H1 (cell line): ENCODE data around the gene DSTN. TPM values are rescaled to one million over a fixed set of nuclear protein-coding genes. Genes with fewer than 3 reads are reported as not detected.
A peak's percentile ranks its signal among the peaks of the same experiment; 100 is the strongest.

Experiments used
- CTCF ChIA-PET: fragments of 300-600 bp; sonication (Branson Sonifier 250); formaldehyde crosslinking; loops from one replicate; lab custom pipeline; 2021; ENCODE audit not compliant: partially characterized antibody; lab: Charles Lee
- POLR2A ChIA-PET: fragments of 300-600 bp; sonication (Branson Sonifier 250); formaldehyde crosslinking; loops from one replicate; lab custom pipeline; 2021; ENCODE audit warnings: inconsistent platforms; ENCODE audit not compliant: partially characterized antibody; lab: Charles Lee
- DNase-seq, 2 experiments: peaks; one replicate each; pipeline versions ENCODE4 v3.0.0 to v3.0.0-alpha.2; 2010 to 2022; ENCODE audit warnings: low spot score in 2 of 2, low read depth in 1 of 2, mixed read lengths in 1 of 2
- FAIRE-seq: peaks from 2 replicates; lab custom pipeline; 2011; peaks lifted over from hg19 to GRCh38; lab: Jason Lieb, UNC
- H2AFZ ChIP-seq: 2 replicates; pipeline ENCODE4 v1.8.1; 2012; ENCODE audit warnings: low read length, inconsistent platforms
- H2AK5ac ChIP-seq: 2 replicates; pipeline ENCODE4 v1.6.1; 2013; ENCODE audit warnings: low read depth, low read length
- H2BK120ac ChIP-seq: replicated peaks from 2 replicates; pipeline ENCODE3; 2013; ENCODE audit warnings: low read depth, low read length, inconsistent platforms
- H2BK12ac ChIP-seq: 2 replicates; pipeline ENCODE4 v1.6.1; 2013; ENCODE audit warnings: low read depth, low read length
- H2BK15ac ChIP-seq: 2 replicates; pipeline ENCODE4 v1.6.1; 2013; ENCODE audit warnings: low read length
- H2BK20ac ChIP-seq: 2 replicates; pipeline ENCODE4 v1.6.1; 2013; ENCODE audit warnings: low read length
- H2BK5ac ChIP-seq: 2 replicates; pipeline ENCODE4 v1.6.1; 2013; ENCODE audit warnings: low read depth, low read length
- H3K14ac ChIP-seq: 2 replicates; pipeline ENCODE4 v1.6.1; 2013; ENCODE audit warnings: inconsistent platforms; ENCODE audit not compliant: insufficient read length
- H3K18ac ChIP-seq: 2 replicates; pipeline ENCODE4 v1.6.1; 2013; ENCODE audit warnings: low read length; ENCODE audit errors: extremely low read depth
- H3K23ac ChIP-seq: 2 replicates; pipeline ENCODE4 v1.6.1; 2013; ENCODE audit warnings: inconsistent platforms; ENCODE audit not compliant: insufficient read length
- H3K23me2 ChIP-seq: 2 replicates; pipeline ENCODE4 v1.6.1; 2013; ENCODE audit warnings: low read depth, low read length
- H3K27ac ChIP-seq: 2 replicates; pipeline ENCODE4 v1.6.1; 2011; ENCODE audit warnings: low read depth, low read length, inconsistent platforms
- H3K27me3 ChIP-seq, 4 experiments: replicated peaks in 1 of 4; 1 replicate in 1 of 4; 2 replicates in 3 of 4; pipeline versions ENCODE4 v1.6.1 to v1.8.1; 2011 to 2013; ENCODE audit warnings: low read length in 3 of 4, mild to moderate bottlenecking in 3 of 4, inconsistent platforms in 2 of 4, mixed read lengths in 2 of 4, moderate library complexity in 1 of 4; ENCODE audit not compliant: control insufficient read depth in 3 of 4, insufficient read depth in 3 of 4; ENCODE audit errors: extremely low read depth in 1 of 4
- H3K36me3 ChIP-seq, 4 experiments: 2 replicates each; pipeline versions ENCODE4 v1.6.1 to v1.8.1; 2011 to 2013; ENCODE audit warnings: mild to moderate bottlenecking in 4 of 4, low read length in 3 of 4, moderate library complexity in 2 of 4, control low read depth in 1 of 4, inconsistent platforms in 1 of 4; ENCODE audit not compliant: insufficient read depth in 4 of 4, control insufficient read depth in 2 of 4
- H3K4ac ChIP-seq: replicated peaks from 2 replicates; pipeline ENCODE3; 2013; ENCODE audit warnings: low read length, low read depth, mixed read lengths, inconsistent platforms; ENCODE audit not compliant: insufficient read length
- H3K4me1 ChIP-seq, 4 experiments: replicated peaks in 1 of 4; 1 replicate in 1 of 4; 2 replicates in 3 of 4; pipeline versions ENCODE4 v1.6.1 to v1.8.1; 2011 to 2013; ENCODE audit warnings: low read length in 3 of 4, inconsistent platforms in 2 of 4, mixed read lengths in 1 of 4; ENCODE audit not compliant: insufficient read depth in 4 of 4, control insufficient read depth in 3 of 4
- H3K4me2 ChIP-seq, 2 experiments: 2 replicates each; pipeline versions ENCODE4 v1.6.1 to v1.8.1; 2011 to 2013; ENCODE audit warnings: low read depth in 2 of 2, low read length in 2 of 2, control low read depth in 1 of 2, inconsistent platforms in 1 of 2, mild to moderate bottlenecking in 1 of 2; ENCODE audit not compliant: insufficient read depth in 1 of 2
- H3K4me3 ChIP-seq, 4 experiments: fragments of 200-600, 300-600 bp in 1 of 4; sonication (generic), shearing (Covaris generic), sonication (Bioruptor Twin) in 1 of 4; 2 replicates each; pipeline versions ENCODE4 v1.5.1 to v1.8.1; 2011 to 2016; ENCODE audit warnings: low read length in 4 of 4, low read depth in 3 of 4, control low read depth in 2 of 4, inconsistent platforms in 2 of 4, mild to moderate bottlenecking in 2 of 4, mixed read lengths in 1 of 4, moderate library complexity in 1 of 4; ENCODE audit not compliant: insufficient read depth in 2 of 4; ENCODE audit errors: extremely low read depth in 1 of 4
- H3K56ac ChIP-seq: replicated peaks from 2 replicates; pipeline ENCODE3; 2013; ENCODE audit warnings: low read depth, mild to moderate bottlenecking, mixed read lengths, low read length, inconsistent platforms; ENCODE audit not compliant: insufficient read length
- H3K79me1 ChIP-seq: 2 replicates; pipeline ENCODE4 v1.6.1; 2013; ENCODE audit warnings: low read depth, low read length, control low read depth
- H3K79me2 ChIP-seq, 2 experiments: 2 replicates each; pipeline versions ENCODE4 v1.6.1 to v1.8.1; 2012 to 2013; ENCODE audit warnings: low read length in 2 of 2, mild to moderate bottlenecking in 2 of 2, inconsistent platforms in 1 of 2; ENCODE audit not compliant: insufficient read depth in 2 of 2, control insufficient read depth in 1 of 2
- H3K9ac ChIP-seq, 4 experiments: replicated peaks in 1 of 4; 1 replicate in 1 of 4; 2 replicates in 3 of 4; pipeline versions ENCODE4 v1.6.1 to v1.8.1; 2011 to 2013; ENCODE audit warnings: low read depth in 3 of 4, low read length in 3 of 4, control low read depth in 2 of 4, mild to moderate bottlenecking in 2 of 4, moderate library complexity in 2 of 4, inconsistent platforms in 1 of 4; ENCODE audit errors: extremely low read depth in 1 of 4
- H3K9me3 ChIP-seq, 2 experiments: 2 replicates each; pipeline versions ENCODE4 v1.6.1 to v1.8.1; 2012 to 2013; ENCODE audit warnings: mild to moderate bottlenecking in 2 of 2, moderate library complexity in 2 of 2, control low read depth in 1 of 2, inconsistent platforms in 1 of 2, low read depth in 1 of 2, low read length in 1 of 2, mixed read lengths in 1 of 2; ENCODE audit not compliant: insufficient read depth in 2 of 2
- H4K20me1 ChIP-seq, 2 experiments: replicated peaks in 1 of 2; 2 replicates each; pipeline versions ENCODE3 to v1.8.1; 2011 to 2013; ENCODE audit warnings: inconsistent platforms in 2 of 2, low read length in 2 of 2, mild to moderate bottlenecking in 1 of 2; ENCODE audit not compliant: insufficient read depth in 2 of 2, control insufficient read depth in 1 of 2
- H4K5ac ChIP-seq: 2 replicates; pipeline ENCODE4 v1.6.1; 2013; ENCODE audit warnings: low read length, low read depth, mixed read lengths, inconsistent platforms; ENCODE audit not compliant: insufficient read length
- H4K8ac ChIP-seq: 2 replicates; pipeline ENCODE4 v1.8.0; 2013; ENCODE audit warnings: mild to moderate bottlenecking, moderate library complexity, low read length, inconsistent platforms; ENCODE audit not compliant: insufficient read depth; ENCODE audit errors: extremely low read depth
- H4K91ac ChIP-seq: replicated peaks from 2 replicates; pipeline ENCODE3; 2013; ENCODE audit warnings: low read length, mixed read lengths, inconsistent platforms; ENCODE audit not compliant: insufficient read length
- SP2 ChIP-seq: IDR thresholded peaks from 2 replicates; pipeline ENCODE4 v1.6.1; 2012; ENCODE audit warnings: mild to moderate bottlenecking, low read length, inconsistent platforms
- WGBS, 2 experiments: shearing (Covaris generic) in 1 of 2; methylation state at CpG; one replicate each; pipeline versions ENCODE4 v1.1.6 to v1.1.7; 2013 to 2015; ENCODE audit warnings: low lambda C conversion rate in 2 of 2, mixed read lengths in 2 of 2, inconsistent platforms in 1 of 2, low coverage in 1 of 2, missing lambda C conversion rate in 1 of 2; ENCODE audit not compliant: insufficient replicate concordance in 2 of 2, insufficient coverage in 1 of 2, insufficient read length in 1 of 2; ENCODE audit errors: extremely low coverage in 1 of 2, missing lambda C conversion rate in 1 of 2; 5-methylcytosine and 5-hydroxymethylcytosine counted together
- polyA plus RNA-seq, 7 experiments: library from polyadenylated mRNA; depleted of rRNA in 3 of 7; stranded (reverse) in 5 of 7; unstranded in 2 of 7; fragments of >200 nt in 5 of 7; fragments of 200-250 nt in 2 of 7; gene quantifications; 1 replicate in 5 of 7; 2 replicates in 1 of 7; 4 replicates in 1 of 7; pipeline versions ENCODE4 v1.2.1 to v1.2.3, GENCODE V29; 2011 to 2013; ENCODE audit warnings: missing spikeins in 2 of 7, mixed read lengths in 2 of 7
- total RNA-seq: library from RNA; stranded (reverse); fragmentation: NEBNext Ultra II Directional; extraction: Animal tissue kit (Norgen Biotek cat#: 25700); gene quantifications from 2 replicates; pipeline ENCODE4 v1.2.1, GENCODE V29; 2021
- TF ChIP-seq, protein P1 (sequence below), 3 experiments: IDR thresholded peaks; 1 replicate in 2 of 3; 2 replicates in 1 of 3; pipeline versions ENCODE4 v1.5.1 to v1.6.1; 2011; ENCODE audit warnings: low read length in 3 of 3, mild to moderate bottlenecking in 3 of 3, inconsistent platforms in 2 of 3, low read depth in 1 of 3, moderate library complexity in 1 of 3; ENCODE audit not compliant: insufficient read depth in 1 of 3; ENCODE audit errors: control extremely low read depth in 1 of 3
- TF ChIP-seq, protein P2 (sequence below): IDR thresholded peaks from 2 replicates; pipeline ENCODE4 v1.6.1; 2012; ENCODE audit warnings: low read length, inconsistent platforms

Gene DSTN
- total and polyA plus RNA-seq, 2 of the 8 experiments (the other 6 are each of a cell fraction or from before 2014, with no cell fraction given) = 43.3 to 208 TPM

DNA sequence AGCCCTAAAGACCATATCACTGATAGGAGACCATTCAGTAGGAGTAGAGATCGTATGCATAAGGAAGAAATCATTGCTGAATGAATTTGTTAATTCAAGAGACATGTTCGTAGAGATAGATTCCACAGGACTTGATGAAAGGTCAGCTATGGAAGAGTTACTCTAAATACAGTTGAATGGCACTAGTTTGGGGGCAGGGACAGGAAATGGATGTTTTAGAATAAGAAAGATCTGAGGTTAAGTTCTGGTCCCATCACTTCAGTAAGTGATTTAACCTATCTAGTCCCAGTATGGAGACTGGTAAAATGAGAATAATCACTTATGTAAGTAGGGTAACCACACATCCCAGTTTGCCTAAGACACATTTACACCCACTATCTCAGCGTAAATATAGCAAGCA is 35.8 kb upstream of the DSTN start:
- no peak overlapping the region for H2AFZ ChIP-seq
- peak overlapping the region; percentile 12 for H4K91ac ChIP-seq
- no peak overlapping the region for H3K23ac ChIP-seq
- no peaks in the 10 kb centered on the region for H3K9me3 ChIP-seq
- peaks cover 2 to 17% (median 11%) of the 10 kb centered on the region in 4 experiments for H3K27me3 ChIP-seq
- no peaks in the 10 kb centered on the region for H3K36me3 ChIP-seq
- peak overlapping the region in 1 of 4 experiments; percentile 16; a peak in 1 of 8 replicates for H3K4me3 ChIP-seq
- H3K14ac ChIP-seq = no peak overlapping the region
- no peak overlapping the region; the same call in 1 of the 2 replicates for H2BK20ac ChIP-seq
- no peaks in the 10 kb centered on the region for H3K79me2 ChIP-seq
- H3K27ac ChIP-seq = no peak overlapping the region
- peak overlapping the region; percentile 5 to 24; a peak in 2 of 4 replicates for H3K4me2 ChIP-seq
- peak overlapping the region; percentile 0 for H3K4ac ChIP-seq
- FAIRE-seq = no peak
- H2BK120ac ChIP-seq = peak overlapping the region; percentile 12
- DNase-seq = no peak
- H3K79me1 ChIP-seq = no peaks in the 10 kb centered on the region
- H3K18ac ChIP-seq = no peak overlapping the region
- WGBS, 2 experiments = 85% methylated on average over 3 of the region's 3 CpGs; no CpG with 5 or more reads in 1 of the 2 experiments
- H2BK15ac ChIP-seq = no peak overlapping the region
- H2BK5ac ChIP-seq = peak overlapping the region; percentile 18; the same call in 1 of the 2 replicates
- H3K9ac ChIP-seq = no peak overlapping the region
- H3K23me2 ChIP-seq = peaks cover 6% of the 10 kb centered on the region; the same call in 1 of the 2 replicates
- H2AK5ac ChIP-seq = no peak overlapping the region
- no peak overlapping the region for H4K8ac ChIP-seq
- ChIA-PET CTCF (interaction anchor here (2.3 to 5.4 kb wide), 3 partner anchors 12 to 82 kb away, joined by 5 to 67 read pairs (median 13); no protein-coding TSS in a partner anchor), POLR2A (interaction anchor here (0.8 to 2.4 kb wide), 5 partner anchors 12 to 77 kb away, joined by 3 to 9 read pairs (median 3); partner anchors contain the start of gene DSTN)
- no peak overlapping the region for H2BK12ac ChIP-seq
- H3K56ac ChIP-seq = no peak overlapping the region
- no peaks in the 10 kb centered on the region for H4K20me1 ChIP-seq
- peaks cover 5 to 15% (median 10%) of the 10 kb centered on the region in 4 experiments for H3K4me1 ChIP-seq
- no peak overlapping the region for H4K5ac ChIP-seq
- no peak for TF ChIP-seq SP2
- TF ChIP-seq, protein P1, sequence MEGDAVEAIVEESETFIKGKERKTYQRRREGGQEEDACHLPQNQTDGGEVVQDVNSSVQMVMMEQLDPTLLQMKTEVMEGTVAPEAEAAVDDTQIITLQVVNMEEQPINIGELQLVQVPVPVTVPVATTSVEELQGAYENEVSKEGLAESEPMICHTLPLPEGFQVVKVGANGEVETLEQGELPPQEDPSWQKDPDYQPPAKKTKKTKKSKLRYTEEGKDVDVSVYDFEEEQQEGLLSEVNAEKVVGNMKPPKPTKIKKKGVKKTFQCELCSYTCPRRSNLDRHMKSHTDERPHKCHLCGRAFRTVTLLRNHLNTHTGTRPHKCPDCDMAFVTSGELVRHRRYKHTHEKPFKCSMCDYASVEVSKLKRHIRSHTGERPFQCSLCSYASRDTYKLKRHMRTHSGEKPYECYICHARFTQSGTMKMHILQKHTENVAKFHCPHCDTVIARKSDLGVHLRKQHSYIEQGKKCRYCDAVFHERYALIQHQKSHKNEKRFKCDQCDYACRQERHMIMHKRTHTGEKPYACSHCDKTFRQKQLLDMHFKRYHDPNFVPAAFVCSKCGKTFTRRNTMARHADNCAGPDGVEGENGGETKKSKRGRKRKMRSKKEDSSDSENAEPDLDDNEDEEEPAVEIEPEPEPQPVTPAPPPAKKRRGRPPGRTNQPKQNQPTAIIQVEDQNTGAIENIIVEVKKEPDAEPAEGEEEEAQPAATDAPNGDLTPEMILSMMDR (IDR thresholded peaks at IDR 0.05; ENCODE audit: control extremely low read depth in 1 of 3, insufficient read depth in 1 of 3, low read depth in 1 of 3, low read length in 3 of 3) = no peak
- TF ChIP-seq, protein P2, sequence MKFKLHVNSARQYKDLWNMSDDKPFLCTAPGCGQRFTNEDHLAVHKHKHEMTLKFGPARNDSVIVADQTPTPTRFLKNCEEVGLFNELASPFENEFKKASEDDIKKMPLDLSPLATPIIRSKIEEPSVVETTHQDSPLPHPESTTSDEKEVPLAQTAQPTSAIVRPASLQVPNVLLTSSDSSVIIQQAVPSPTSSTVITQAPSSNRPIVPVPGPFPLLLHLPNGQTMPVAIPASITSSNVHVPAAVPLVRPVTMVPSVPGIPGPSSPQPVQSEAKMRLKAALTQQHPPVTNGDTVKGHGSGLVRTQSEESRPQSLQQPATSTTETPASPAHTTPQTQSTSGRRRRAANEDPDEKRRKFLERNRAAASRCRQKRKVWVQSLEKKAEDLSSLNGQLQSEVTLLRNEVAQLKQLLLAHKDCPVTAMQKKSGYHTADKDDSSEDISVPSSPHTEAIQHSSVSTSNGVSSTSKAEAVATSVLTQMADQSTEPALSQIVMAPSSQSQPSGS = no peak
